Activated T-cell treated with anti-CD3 and anti-CD28 coated beads for 1 hour (primary cell): Measurements from ENCODE around the gene CPLANE1.
"Not testable (repeated sequence)": the region's sequence is repeated elsewhere in the genome, so short reads cannot be mapped to it uniquely, and the experiment has no call there.

Source experiments
- DNase-seq: peaks from one replicate; pipeline ENCODE4 v3.0.0-alpha.2; 2020; ENCODE audit warnings: low read depth

Gene CPLANE1

GRCh38 chr5:37248970-37249814, at the start of gene CPLANE1:
TSS of gene CPLANE1 (minus strand) at chr5:37249376. CDS start at chr5:37247698, 1,678 bp downstream.
- peak; percentile 39 for DNase-seq

GRCh38 chr5:37296313-37296712, 47.1 kb upstream of the CPLANE1 start:
- not testable (repeated sequence) for DNase-seq

- DNase-seq: no peak
These were observed 34.1 kb upstream of the CPLANE1 start for GRCh38 chr5:37283214-37283820.

GRCh38 chr5:37275511-37275910, 26.3 kb upstream of the CPLANE1 start:
- no peak for DNase-seq

GRCh38 chr5:37272511-37272910, 23.3 kb upstream of the CPLANE1 start:
- DNase-seq: no peak

GRCh38 chr5:37268100-37268499, 18.9 kb upstream of the CPLANE1 start:
- DNase-seq: not testable (repeated sequence)

GRCh38 chr5:37255774-37256358, 6.7 kb upstream of the CPLANE1 start:
- no peak for DNase-seq

GRCh38 chr5:37254581-37254980, 5.4 kb upstream of the CPLANE1 start:
- DNase-seq: no peak

GRCh38 chr5:37251665-37252064, 2.5 kb upstream of the CPLANE1 start:
- no peak for DNase-seq

GRCh38 chr5:37249815-37250164, 614 bp upstream of the CPLANE1 start:
- DNase-seq: no peak

GRCh38 chr5:37248421-37248969, 681 bp downstream of the CPLANE1 start:
- DNase-seq: no peak

GRCh38 chr5:37247496-37247895, 1.7 kb downstream of the CPLANE1 start:
- DNase-seq: no peak

GRCh38 chr5:37247036-37247435, 2.1 kb downstream of the CPLANE1 start:
- no peak for DNase-seq

GRCh38 chr5:37234288-37234687, 14.9 kb downstream of the CPLANE1 start:
- no peak for DNase-seq

GRCh38 chr5:37226377-37226776, 22.8 kb downstream of the CPLANE1 start:
- DNase-seq: no peak

GRCh38 chr5:37222181-37222580, 27.0 kb downstream of the CPLANE1 start:
- DNase-seq: no peak

GRCh38 chr5:37220426-37220825, 28.8 kb downstream of the CPLANE1 start:
- DNase-seq: not testable (repeated sequence)

GRCh38 chr5:37219384-37219783, 29.8 kb downstream of the CPLANE1 start:
- not testable (repeated sequence) for DNase-seq

GRCh38 chr5:37217976-37218375, 31.2 kb downstream of the CPLANE1 start:
- DNase-seq: no peak

- DNase-seq: no peak
These were observed 34.6 kb downstream of the CPLANE1 start for GRCh38 chr5:37214550-37214949.

- DNase-seq: no peak
These were observed 37.1 kb downstream of the CPLANE1 start for GRCh38 chr5:37212096-37212495.

GRCh38 chr5:37211661-37212060, 37.5 kb downstream of the CPLANE1 start:
- no peak for DNase-seq
